Thyroid gland (tissue), 4 donors: ENCODE results near the gene WWTR1.

Experiments used
- POLR2A ChIP-seq, 2 donors: fragments of 450-650 bp; IDR thresholded peaks; one replicate each; pipeline ENCODE4 v1.6.1; 2017; ENCODE audit warnings: antibody characterized with exemption in 2 of 2, mild to moderate bottlenecking in 2 of 2, moderate library complexity in 1 of 2
- TF ChIP-seq, protein P1 (sequence below), 6 experiments: fragments of 200-600 bp in 3 of 6; fragments of 450-650 bp in 3 of 6; sonication (generic) in 3 of 6; IDR thresholded peaks; one replicate each; pipeline ENCODE4 v1.5.1; 2016 to 2019; ENCODE audit warnings: antibody characterized with exemption in 6 of 6, mild to moderate bottlenecking in 2 of 6, inconsistent platforms in 1 of 6, moderate library complexity in 1 of 6

DNA sequence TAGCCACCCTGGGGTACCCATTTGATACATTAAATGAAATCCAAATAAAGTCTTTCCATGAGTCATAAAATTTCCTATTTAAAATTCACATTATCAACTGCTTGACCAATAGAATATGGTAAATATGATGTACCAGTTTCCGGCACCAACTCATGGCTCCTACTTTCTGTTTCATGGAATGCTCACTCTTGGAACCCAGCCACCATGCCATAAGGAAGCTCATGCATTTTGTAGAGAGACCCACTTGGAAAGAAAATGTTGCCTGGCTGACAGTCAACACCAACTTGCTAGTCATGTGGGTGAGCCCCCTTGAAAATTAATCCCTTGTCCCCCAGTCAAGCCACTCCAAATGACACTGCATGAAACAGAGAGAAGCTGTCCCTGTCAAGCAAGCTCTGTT, 57.2 kb downstream of the WWTR1 start:
- TF ChIP-seq, protein P1, sequence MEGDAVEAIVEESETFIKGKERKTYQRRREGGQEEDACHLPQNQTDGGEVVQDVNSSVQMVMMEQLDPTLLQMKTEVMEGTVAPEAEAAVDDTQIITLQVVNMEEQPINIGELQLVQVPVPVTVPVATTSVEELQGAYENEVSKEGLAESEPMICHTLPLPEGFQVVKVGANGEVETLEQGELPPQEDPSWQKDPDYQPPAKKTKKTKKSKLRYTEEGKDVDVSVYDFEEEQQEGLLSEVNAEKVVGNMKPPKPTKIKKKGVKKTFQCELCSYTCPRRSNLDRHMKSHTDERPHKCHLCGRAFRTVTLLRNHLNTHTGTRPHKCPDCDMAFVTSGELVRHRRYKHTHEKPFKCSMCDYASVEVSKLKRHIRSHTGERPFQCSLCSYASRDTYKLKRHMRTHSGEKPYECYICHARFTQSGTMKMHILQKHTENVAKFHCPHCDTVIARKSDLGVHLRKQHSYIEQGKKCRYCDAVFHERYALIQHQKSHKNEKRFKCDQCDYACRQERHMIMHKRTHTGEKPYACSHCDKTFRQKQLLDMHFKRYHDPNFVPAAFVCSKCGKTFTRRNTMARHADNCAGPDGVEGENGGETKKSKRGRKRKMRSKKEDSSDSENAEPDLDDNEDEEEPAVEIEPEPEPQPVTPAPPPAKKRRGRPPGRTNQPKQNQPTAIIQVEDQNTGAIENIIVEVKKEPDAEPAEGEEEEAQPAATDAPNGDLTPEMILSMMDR (IDR thresholded peaks at IDR 0.05), result no peak
- TF ChIP-seq POLR2A (IDR thresholded peaks at IDR 0.05), result no peak
